SK-N-SH treated with all-trans-retinoic acid at 6 μM for 48 hours (cell line): ENCODE measurements around the gene EXOSC2.

Experiments used
- ESRRG ChIP-seq: fragments of 250-450 bp; sonication (Bioruptor Pico); IDR thresholded peaks from 2 replicates; pipeline ENCODE4 v1.6.1; 2021; ENCODE audit warnings: mild to moderate bottlenecking
- ISL1 ChIP-seq: fragments of 250-450 bp; sonication (Bioruptor Pico); IDR thresholded peaks from 2 replicates; pipeline ENCODE4 v2.1.2; 2022; ENCODE audit warnings: mild to moderate bottlenecking, moderate library complexity
- ZFP3 ChIP-seq: fragments of 250-450 bp; sonication (Bioruptor Pico); IDR thresholded peaks from 2 replicates; pipeline ENCODE4 v1.5.0; 2020; ENCODE audit warnings: mild to moderate bottlenecking, moderate library complexity

GRCh38 chr9:130729145-130729544, 35.6 kb downstream of the EXOSC2 start:
- TF ChIP-seq ZFP3 (CRISPR knock-in tag) (no peak), ISL1 (CRISPR knock-in tag) (no peak), ESRRG (no peak)
